NCI-H226 (cell line): ENCODE measurements around the gene CHL1.

Experiments used
- DNase-seq: peaks from one replicate; pipeline ENCODE4 v3.0.0-alpha.2; 2015

CHL1 gene, protein sequence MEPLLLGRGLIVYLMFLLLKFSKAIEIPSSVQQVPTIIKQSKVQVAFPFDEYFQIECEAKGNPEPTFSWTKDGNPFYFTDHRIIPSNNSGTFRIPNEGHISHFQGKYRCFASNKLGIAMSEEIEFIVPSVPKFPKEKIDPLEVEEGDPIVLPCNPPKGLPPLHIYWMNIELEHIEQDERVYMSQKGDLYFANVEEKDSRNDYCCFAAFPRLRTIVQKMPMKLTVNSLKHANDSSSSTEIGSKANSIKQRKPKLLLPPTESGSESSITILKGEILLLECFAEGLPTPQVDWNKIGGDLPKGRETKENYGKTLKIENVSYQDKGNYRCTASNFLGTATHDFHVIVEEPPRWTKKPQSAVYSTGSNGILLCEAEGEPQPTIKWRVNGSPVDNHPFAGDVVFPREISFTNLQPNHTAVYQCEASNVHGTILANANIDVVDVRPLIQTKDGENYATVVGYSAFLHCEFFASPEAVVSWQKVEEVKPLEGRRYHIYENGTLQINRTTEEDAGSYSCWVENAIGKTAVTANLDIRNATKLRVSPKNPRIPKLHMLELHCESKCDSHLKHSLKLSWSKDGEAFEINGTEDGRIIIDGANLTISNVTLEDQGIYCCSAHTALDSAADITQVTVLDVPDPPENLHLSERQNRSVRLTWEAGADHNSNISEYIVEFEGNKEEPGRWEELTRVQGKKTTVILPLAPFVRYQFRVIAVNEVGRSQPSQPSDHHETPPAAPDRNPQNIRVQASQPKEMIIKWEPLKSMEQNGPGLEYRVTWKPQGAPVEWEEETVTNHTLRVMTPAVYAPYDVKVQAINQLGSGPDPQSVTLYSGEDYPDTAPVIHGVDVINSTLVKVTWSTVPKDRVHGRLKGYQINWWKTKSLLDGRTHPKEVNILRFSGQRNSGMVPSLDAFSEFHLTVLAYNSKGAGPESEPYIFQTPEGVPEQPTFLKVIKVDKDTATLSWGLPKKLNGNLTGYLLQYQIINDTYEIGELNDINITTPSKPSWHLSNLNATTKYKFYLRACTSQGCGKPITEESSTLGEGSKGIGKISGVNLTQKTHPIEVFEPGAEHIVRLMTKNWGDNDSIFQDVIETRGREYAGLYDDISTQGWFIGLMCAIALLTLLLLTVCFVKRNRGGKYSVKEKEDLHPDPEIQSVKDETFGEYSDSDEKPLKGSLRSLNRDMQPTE (N-terminal part only)

GRCh38 chr3:196311-197148 lies at the start of gene CHL1:
Gene CHL1 (plus strand): TSS chr3:196763. CDS start chr3:319777, 123,014 bp downstream.
- DNase-seq: no peak

DNA sequence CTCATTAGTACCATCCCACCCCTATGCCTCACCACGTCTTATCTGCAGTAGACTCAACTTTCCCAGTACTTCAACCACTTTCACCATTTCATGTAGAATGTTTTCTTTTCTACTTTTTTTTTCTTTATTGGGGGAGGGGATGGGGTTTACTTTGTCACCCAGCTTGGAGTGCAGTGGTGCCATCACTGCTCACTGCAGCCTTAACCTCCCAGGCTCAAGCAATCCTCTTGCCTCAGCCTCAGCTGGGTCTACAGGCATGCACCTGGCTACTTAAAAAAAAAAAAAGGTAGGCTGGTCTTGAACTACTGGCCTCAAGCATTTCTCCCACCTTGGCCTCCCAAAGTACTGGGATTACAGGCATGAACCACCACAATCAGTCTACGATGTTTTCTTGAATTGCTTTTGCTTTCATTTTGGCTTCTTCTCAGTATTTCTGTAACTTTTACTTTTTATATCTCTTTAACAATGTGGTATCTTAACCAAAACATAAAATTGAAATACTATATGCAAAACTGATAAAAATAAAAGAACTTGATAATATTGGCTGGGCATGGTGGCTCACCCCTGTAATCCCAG lies 44.9 kb upstream of the CHL1 start:
- no peak for DNase-seq

DNA sequence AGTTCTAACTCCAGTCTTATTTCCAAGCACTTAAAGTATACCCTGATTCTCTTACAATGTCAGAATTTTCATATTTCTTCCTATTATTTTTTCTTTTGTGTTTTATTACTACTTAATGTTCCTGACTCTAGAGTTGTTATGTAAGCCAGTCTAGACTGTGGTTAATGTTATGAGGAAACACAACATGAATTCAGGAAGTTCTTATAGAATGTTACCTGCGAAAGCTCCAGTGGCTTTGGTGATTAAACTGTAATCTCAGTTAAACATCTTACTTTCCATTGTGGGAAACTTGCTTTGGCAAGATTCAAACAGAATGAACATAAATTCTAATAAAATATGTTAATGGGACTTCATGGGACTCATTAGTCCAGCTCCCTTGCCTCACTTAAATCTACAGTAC lies 36.6 kb upstream of the CHL1 start:
- no peak for DNase-seq

GRCh38 chr3:166071-166470 lies 30.5 kb upstream of the CHL1 start:
- no peak for DNase-seq

DNA sequence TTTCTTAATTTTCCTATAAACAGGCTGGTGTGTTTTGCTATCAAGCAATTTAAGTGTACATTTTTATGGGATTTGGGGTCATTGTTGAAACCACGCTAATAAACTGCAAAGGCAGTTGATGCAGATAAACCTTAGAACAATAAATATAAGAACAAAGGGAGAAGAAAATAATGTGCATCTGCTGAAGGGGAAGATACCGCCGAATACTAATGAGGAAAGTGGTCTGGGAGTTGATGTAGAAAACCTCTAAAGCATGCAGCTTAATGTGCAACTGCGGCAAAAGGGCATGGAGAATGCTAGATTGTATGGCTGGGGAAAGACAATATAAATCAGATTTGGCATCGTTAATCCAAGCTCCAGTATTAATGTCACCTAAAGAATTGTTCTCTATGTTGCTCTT lies 29.8 kb upstream of the CHL1 start:
- DNase-seq: no peak

GRCh38 chr3:173886-174285 lies 22.7 kb upstream of the CHL1 start:
- DNase-seq: no peak

- no peak for DNase-seq
Measured at GRCh38 chr3:184976-185375, 11.6 kb upstream of the CHL1 start.

GRCh38 chr3:192215-192929 lies 4.2 kb upstream of the CHL1 start:
- no peak for DNase-seq

DNA sequence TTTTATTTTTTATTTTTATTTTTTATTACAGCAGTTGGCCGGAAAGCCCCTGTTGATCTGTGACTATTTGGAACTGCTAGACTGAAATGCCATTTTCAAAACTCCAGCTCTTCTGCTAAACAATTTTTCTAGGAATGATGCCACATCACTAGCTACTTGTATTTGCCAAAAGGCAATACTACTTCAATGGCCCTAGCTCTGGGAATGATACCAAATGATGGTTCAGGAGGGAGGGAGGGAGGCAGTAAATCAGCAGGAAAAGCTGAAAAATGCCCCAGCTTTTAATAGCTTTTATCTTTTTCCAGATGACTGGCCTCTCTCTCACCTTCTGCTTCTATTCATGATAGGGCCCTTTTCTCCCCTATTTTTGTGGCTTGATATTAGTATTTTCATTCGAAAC lies 2.6 kb upstream of the CHL1 start:
- no peak for DNase-seq

DNA sequence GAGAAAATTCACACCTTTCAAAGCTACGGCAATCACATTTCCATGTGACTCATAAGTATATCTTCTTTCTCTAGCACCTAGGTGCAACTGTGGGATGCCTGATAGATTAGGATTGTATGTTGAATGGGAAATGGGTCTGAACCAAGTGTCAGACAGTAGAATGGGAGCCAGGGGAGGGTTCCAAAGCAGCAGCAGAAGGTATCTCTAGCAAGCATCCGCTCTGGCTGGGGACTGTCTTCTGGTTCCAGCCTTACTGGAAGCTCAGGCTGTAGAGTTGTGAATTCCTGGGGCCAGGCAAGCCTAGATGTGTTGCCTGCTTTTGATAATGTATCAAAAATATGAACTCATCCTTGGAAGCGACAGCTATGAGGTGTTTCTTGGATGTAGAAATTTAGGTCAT lies 2.1 kb upstream of the CHL1 start:
- DNase-seq: no peak

GRCh38 chr3:195666-196065 lies 897 bp upstream of the CHL1 start:
- no peak for DNase-seq

DNA sequence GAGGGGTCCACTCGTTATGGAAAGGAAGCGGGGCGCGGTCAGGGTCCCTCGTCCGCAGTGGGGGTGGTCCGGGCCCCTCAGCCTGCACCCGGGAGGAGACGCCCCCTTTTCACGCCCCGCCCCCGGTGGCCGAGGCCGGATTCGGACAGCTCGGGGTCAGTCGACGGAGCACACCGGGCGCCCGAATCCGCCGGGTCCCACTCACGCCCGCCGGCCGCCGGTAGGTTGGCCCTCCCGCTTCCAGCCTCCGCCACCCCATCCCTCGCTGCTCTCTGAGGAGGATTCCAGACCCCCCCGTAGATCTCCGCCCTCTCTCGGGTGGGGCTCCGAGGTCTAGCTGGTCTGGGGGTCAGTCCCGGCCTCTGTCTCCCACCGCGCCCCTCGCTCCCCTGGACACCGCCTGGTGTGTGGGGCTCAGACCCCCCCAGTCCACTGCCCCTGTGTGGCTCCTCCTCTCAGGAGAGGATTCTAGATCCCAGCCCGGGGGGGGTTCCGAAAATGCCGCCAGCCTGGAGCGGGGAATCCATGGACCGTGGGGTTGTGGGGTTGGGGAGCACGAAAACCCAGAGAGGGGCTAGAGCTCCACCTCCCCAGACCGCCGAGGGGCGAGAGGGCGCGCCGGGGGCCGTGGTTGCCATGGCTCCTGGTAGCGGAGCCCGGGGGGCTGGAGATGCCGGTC lies 725 bp downstream of the CHL1 start:
- DNase-seq: no peak

- DNase-seq: no peak
Measured at GRCh38 chr3:197828-198491, 1.4 kb downstream of the CHL1 start.

GRCh38 chr3:199835-200234 lies 3.3 kb downstream of the CHL1 start:
- no peak for DNase-seq

DNA sequence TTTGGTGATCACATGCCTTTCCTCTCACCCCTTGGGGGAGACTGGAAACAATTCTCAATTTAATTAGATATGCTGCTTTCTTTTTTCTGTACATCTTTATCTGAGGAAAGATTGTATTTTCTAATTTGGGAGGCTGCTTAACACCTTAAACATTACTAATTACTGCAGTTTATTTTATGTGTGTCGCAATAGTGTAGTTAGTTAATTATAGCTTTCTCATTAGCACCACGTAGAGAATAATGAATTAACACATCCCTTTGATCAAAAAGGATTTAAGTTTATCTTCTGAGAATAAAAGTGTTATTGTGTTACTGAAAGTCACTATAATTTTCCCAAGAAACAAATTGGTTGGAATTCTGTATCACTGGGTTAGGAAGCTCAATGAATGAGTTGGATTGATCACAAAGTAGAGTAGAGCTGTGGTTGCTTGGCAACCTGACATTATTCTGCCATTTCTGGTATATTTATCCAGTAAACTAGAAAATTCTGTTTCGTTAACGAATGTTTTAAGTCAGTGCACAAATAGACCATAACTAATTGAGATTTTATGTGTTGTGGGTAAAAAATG lies 4.3 kb downstream of the CHL1 start:
- no peak for DNase-seq

DNA sequence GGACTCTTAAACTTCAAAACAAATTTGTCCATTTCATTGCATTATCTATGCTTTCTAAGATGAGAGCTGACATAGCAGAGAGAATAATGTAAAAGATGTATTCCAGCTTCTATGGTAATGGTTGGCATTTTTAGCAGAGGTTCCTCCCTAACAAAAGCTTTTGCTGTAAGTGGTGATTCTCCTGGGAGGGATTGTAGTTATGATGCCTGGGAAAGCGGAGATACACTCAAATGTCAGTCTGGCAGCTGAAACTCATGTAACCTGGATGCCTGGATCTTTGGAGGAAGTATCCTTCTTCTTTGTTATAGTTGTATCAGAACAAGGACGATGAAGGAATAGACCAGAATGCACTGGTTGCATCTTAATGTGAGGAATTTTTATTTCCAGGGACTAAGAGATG lies 7.5 kb downstream of the CHL1 start:
- no peak for DNase-seq

DNA sequence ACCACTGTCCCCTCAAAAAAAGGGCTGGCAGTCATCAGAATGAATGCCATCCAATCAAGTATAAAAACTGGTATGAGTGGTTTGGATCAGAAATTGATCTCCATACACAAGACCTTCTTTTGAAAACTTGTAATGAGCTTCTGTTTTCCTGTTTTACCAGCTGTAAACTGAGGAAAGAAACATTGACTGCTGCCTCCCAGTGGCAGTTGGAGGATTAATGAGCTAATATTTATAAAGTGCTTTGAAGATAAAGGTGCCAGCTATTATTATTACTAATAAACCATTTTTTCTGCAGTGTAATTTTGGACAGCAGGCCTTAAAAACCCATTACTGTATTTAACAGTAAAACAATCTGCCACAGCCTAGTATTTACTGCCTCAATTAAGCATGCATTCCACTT lies 11.4 kb downstream of the CHL1 start:
- DNase-seq: no peak

- no peak for DNase-seq
Measured at GRCh38 chr3:210669-211068, 14.1 kb downstream of the CHL1 start.

DNA sequence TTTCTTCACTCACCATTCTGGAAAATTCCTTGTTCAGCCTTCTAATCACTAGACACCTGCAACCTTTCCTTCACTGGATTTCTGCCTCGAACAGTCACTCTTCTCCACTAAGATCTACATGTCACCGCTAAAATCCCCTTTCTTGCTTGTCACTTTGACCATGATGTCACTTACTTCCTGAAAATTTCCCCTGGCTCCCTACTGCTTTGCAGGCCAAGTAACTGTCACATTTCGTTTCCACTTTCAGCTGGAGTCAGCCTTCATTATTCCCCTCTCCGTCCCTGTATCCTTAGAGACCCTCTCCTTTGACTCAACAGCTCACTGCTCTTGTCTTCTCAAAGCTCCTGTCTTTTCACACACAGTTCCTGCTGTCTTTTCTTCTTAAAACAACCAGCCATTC lies 15.9 kb downstream of the CHL1 start:
- no peak for DNase-seq
